Forelimb muscle (tissue), 1 donor: ENCODE measurements around the gene HOMER1. TPM values are rescaled to one million over a fixed set of nuclear protein-coding genes. Genes with fewer than 3 reads are reported as not detected.
A peak's percentile ranks its signal among the peaks of the same experiment; 100 is the strongest.

Experiments used
- DNase-seq: peaks from one replicate; pipeline ENCODE4 v3.0.0-alpha.2; 2013; ENCODE audit warnings: low read depth
- polyA plus RNA-seq: library from polyadenylated mRNA; unstranded; fragments of 120-200 nt; gene quantifications from one replicate; pipeline ENCODE4 v1.2.1, GENCODE V29; 2013; ENCODE audit not compliant: insufficient read length

HOMER1 gene, protein sequence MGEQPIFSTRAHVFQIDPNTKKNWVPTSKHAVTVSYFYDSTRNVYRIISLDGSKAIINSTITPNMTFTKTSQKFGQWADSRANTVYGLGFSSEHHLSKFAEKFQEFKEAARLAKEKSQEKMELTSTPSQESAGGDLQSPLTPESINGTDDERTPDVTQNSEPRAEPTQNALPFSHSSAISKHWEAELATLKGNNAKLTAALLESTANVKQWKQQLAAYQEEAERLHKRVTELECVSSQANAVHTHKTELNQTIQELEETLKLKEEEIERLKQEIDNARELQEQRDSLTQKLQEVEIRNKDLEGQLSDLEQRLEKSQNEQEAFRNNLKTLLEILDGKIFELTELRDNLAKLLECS
- polyA plus RNA-seq, result 29.4 TPM

- no peak for DNase-seq
Observed at GRCh38 chr5:79513704-79514390, at the start of gene HOMER1. TSS of gene HOMER1 (minus strand) at chr5:79514134. CDS start at chr5:79512774, 1,360 bp downstream.

DNA sequence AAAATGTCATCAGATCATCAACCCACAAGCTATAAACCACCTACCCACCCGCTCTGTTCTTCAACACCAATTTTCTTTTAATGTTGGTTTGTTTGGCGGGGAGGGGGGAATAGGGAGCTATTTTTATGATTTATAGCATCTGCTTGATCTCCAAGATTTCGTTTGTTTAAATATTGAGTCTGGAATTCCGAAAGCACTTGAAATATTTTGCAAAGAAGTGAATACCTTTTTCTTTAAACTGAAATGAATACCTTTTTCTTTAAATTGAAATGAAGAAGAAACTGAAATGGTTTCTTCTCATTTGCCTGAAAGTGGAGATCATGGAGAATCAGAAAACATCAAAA is 49.3 kb upstream of the HOMER1 start:
- no peak for DNase-seq

GRCh38 chr5:79562351-79563246 is 48.7 kb upstream of the HOMER1 start:
- no peak for DNase-seq

GRCh38 chr5:79561525-79561893 is 47.6 kb upstream of the HOMER1 start:
- DNase-seq, result no peak

- no peak for DNase-seq
Observed at GRCh38 chr5:79560771-79561524, 47.0 kb upstream of the HOMER1 start.

DNA sequence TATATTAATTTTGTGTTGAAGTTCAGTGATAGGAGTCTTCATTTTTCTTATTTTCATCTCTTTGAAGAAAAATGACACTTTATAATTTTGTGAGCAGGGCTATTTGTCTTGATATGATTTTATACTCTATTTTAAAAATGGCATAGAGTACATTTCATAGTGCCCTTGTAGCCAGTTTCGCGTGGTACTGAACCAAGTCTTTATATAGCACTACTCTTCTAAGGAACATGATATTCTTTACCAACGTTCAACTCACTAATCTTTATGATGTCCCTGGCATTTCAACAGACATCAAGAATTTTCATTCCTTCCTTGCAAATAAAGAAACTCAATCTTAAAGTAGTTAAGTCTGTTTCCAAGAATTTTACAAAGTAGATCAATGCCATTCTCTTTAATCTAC is 41.5 kb upstream of the HOMER1 start:
- DNase-seq, result no peak

DNA sequence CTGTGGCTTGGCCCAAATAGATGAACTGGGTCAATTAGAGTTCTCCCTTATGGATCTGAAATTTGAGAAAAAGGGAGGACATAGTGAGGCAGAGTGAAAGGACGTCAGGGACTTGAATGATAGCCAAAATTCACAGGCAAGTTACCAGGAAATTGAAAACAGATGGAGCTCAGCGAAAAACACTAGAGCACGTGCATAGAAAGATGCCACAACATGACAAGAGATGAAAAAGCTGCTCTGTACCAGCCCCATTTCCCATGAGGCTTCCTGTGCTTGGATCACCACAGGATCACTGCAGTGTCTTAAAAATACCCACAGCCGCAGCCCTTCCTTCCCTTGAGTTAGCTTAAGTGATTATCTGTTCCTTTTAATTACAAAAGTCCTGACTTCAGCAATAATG is 39.0 kb upstream of the HOMER1 start:
- peak; percentile 16 for DNase-seq

DNA sequence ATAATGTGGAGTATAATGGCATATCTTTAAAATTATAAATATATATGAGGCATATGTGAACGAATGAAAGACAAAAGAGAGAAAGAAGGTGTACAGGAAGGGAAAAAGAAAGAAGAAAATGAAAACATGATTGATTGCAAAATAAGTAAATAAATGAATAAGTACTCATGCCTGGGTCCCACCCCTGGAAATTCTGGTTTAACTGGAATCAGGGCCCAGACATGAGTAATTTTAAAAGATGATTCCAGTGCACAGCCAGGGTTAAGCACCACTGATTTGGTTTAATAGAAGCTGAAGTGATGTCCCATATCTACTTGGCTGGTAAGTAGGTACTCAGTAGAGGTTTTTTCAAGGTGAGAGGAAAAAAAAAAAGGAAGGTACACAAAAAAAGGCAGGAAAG is 34.0 kb upstream of the HOMER1 start:
- no peak for DNase-seq

GRCh38 chr5:79547429-79547822 is 33.5 kb upstream of the HOMER1 start:
- no peak for DNase-seq

DNA sequence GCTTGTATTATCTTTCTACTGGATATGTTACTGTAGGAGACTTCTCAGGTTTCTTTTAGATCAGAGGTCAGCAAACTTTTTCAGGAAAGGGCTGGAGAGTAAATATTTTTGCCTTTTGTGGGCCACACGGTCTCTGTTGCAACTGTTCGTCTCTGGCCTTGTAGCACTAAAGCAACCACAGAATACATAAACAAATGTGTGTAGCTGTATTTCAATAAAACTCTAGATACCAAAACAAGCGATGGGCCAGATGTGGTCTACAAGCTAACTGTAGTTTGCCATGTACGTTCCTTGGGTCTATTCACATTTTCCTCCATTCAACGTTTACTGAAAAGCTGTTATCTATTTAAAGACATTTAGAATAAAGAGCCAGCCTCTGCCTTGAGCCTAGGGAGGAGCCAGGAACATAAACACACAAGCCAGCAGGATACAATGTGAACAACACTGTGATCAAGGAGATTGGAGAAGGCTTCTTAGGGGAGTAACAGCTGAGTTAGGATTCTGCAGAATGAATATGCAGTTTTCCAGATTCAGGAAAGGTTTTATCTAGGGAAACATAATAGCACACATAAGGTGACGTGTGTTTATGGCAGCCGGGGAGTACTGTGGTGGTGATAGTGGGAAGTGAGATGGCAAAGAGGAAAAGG is 33.0 kb upstream of the HOMER1 start:
- no peak for DNase-seq

- no peak for DNase-seq
Observed at GRCh38 chr5:79544131-79544530, 30.2 kb upstream of the HOMER1 start.

DNA sequence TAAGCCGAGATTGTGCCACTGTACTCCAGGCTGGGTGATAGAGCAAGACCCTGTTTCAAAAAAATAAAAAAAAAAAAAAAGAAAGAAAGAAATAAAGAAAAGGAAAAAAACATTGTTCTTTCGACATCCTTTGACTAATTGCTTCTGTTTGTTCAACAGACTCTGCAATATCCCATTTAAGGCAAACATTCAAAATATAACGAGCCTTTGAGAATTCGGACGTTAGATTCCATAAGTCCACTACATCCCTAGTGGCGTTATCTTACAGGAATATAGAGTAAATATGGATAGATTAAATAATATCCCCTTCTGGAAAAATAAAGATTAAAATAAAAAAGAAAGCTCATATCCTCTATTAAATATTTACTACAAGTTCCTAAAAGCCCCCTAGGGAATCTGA is 27.0 kb upstream of the HOMER1 start:
- DNase-seq, result no peak

DNA sequence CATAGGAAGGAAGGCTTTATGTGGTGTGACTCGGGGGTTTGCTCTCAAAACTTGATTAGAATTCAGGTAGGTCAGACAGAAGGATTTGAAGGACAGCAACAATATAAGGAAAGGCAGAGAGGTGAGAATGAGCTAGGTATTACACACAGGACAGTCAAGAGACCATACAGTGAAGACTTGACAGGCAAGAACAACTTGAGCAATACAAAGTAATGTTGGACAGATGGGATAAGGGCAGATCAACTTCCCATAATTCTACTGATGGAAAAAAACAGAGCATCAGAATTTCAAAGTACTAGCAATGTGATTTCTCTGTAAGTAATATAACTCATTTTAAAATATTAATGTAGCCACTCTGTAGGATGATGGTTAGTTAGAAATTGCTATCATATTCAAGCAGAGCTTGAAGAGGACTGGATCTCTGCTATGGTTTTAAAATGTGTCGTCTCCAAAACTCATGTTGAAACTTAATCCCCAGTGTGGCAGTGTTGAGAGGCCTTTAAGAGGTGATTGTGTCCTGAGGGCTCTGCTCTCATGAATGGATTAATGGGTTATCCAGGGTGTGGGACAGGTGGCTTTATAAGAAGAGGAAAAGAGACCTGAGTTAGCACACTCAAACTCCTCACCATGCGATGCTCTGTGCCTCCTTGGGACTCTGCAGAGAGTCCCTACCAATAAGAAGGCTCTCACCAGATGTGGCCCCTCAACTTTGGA is 22.4 kb upstream of the HOMER1 start:
- no peak for DNase-seq

- DNase-seq, result no peak
Observed at GRCh38 chr5:79535477-79536192, 21.7 kb upstream of the HOMER1 start.

DNA sequence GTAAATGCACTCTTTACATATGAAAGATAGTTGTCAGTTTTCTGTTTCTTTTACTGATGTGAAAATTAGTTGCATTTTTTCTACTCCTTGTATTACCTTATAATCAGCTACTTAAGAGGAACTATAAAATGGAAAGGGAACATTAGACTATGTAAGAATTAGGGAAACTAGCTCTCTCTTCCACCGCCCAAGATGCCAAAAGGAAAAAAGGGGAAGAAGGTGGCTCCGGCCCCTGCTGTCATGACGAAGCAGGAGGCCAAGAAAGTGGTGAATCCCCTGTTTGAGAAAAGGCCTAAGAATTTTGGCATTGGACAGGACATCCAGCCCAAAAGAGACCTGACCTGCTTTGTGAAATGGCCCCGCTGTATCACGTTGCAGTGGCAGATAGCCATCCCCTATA is 15.2 kb upstream of the HOMER1 start:
- no peak for DNase-seq

- DNase-seq, result no peak
Observed at GRCh38 chr5:79527431-79527830, 13.5 kb upstream of the HOMER1 start.

DNA sequence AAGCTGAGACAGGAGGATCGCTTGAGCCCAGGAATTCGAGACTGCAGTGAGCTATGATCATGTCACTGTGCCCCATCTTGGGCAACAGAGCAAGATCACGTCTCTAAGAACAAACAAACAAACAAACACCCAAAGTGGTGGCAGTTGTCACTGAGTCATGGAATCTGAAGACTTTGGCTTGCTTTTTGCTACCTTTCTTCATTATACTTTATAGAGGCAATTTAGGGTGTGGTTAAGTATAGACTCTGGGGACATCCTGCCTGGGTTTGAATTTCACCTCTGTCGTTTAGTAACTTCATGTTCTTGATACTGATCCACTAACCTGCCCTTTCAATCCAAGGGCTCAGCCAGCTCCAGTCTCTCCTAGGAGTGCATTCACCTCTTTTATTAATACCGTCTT is 13.0 kb upstream of the HOMER1 start:
- DNase-seq, result no peak

DNA sequence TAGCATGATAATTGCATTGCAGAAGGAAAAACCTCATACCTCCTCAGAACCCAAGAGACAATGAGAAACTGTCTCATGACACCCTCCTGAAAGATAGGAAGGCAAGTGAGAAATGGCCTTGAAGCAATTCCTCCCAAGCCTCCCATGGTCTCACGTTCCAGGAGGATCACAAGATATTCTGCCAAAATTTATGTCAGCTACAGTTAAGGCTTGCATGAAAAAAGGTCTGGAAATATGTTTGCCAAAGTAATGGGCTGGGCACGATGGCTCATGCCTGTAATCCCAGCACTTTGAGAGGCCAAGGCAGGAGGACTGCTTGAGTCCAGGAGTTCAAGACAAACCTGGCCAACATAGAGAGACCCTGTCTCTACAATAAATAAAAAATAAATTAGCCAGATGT is 12.6 kb upstream of the HOMER1 start:
- DNase-seq, result no peak

DNA sequence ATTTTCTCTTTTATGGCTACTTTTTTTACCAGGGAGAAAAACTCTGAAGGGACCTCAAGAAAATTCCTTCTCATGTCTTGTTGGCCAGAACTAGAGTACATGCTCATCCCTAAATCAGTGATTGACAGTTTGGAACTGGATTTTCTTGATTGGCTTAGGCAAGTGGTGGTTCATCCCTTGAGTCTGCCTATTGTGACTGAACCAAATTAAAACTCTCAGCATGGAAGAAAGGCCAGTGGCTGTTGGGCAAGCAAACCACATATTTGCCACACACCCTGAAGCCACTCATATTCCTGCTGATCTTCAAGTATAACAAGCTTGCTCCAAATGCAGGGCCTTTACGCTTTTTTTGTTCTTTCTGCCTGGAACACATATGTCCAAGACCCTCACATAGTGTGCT is 7.2 kb upstream of the HOMER1 start:
- no peak for DNase-seq

DNA sequence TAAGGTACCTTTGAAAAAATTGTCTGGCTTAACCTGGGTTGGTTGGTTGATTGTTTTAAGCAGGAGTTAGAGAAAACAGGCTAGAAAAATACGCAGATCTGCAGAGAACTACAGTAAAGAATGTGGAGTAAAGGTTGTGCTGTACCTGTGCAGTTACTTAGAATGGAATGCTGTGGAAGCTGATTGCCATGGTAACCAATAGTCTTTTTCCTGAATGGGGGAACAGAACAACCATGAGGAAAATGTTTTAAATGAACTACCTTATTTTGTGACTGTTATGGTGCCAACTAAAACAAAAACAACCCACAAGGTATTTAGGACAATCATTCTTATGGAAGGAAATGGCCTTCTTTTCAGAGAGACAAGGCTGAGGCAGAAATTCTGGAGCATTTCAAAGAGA is 4.8 kb upstream of the HOMER1 start:
- DNase-seq, result no peak
